ENCODE measurements around the gene RAB11FIP3. TPM values are rescaled to one million over a fixed set of nuclear protein-coding genes. Genes with fewer than 3 reads are reported as not detected.

Gene RAB11FIP3
- total RNA-seq, 1 experiment from 2014 or later: 38.4 TPM

GRCh38 chr16:565419-566330 is 140.2 kb downstream of the RAB11FIP3 start:
- H3K9me3 ChIP-seq (ENCODE audit: insufficient read depth, low read depth): no peaks in the 10 kb centered on the region
- H3K79me2 ChIP-seq (ENCODE audit: low read depth): peaks cover 7% of the 10 kb centered on the region
- H3K4me1 ChIP-seq (replicated peaks; ENCODE audit: insufficient read depth): peaks cover 15% of the 10 kb centered on the region
- H3K9me2 ChIP-seq (ENCODE audit: insufficient read depth): no peaks in the 10 kb centered on the region
- BruUV-seq (replicated peaks): no TSS peak
- no peak for TF ChIP-seq CTCF (conservative IDR thresholded peaks at IDR 0.05)
- no peaks in the 10 kb centered on the region for H3K27me3 ChIP-seq (ENCODE audit: insufficient read depth, low read depth)
- H3K4me3 ChIP-seq: no peak overlapping the region
- H3K36me3 ChIP-seq (ENCODE audit: low read depth): no peaks in the 10 kb centered on the region
- H3F3A ChIP-seq (ENCODE audit: insufficient read depth, low read depth): no peaks in the 10 kb centered on the region; the same call in 1 of the 2 replicates
- no peak overlapping the region for H3K4me2 ChIP-seq
- ChIA-PET CTCF (no interaction called here), POLR2A (ENCODE audit: unreplicated experiment) (no interaction called here)
- intact Hi-C loops (cut with micrococcal nuclease; ENCODE audit: unreplicated experiment): no loop called here
- no peaks in the 10 kb centered on the region; the same call in 1 of the 2 replicates for H4K20me1 ChIP-seq (ENCODE audit: insufficient read depth)
- DNase-seq: no peak
- no peak overlapping the region for H3K27ac ChIP-seq
- H2AFZ ChIP-seq: no peak overlapping the region

GRCh38 chr16:566475-567372 is 141.3 kb downstream of the RAB11FIP3 start, which contains the start of gene NHLRC4:
NHLRC4 (plus strand) TSS chr16:567005; CDS start chr16:568048, 1,043 bp downstream.
- TF ChIP-seq CTCF (conservative IDR thresholded peaks at IDR 0.05) (no peak), EZH2 (IDR thresholded peaks at IDR 0.05; ENCODE audit: low read depth) (no peak)
- Histone ChIP-seq H4K20me1 (ENCODE audit: insufficient read depth) (no peaks in the 10 kb centered on the region; the same call in 1 of the 2 replicates), H3K4me2 (no peak within 1 kb of the TSS), H3F3A (ENCODE audit: insufficient read depth, low read depth) (no peaks in the 10 kb centered on the region; the same call in 1 of the 2 replicates), H3K27ac (no peak within 1 kb of the TSS), H3K27me3 (ENCODE audit: insufficient read depth, low read depth) (no peaks in the 10 kb centered on the region), H3K9me3 (ENCODE audit: insufficient read depth, low read depth) (no peaks in the 10 kb centered on the region), H3K79me2 (ENCODE audit: low read depth) (peaks cover 12% of the 10 kb centered on the region), H2AFZ (no peak within 1 kb of the TSS), H3K4me3 (no peak within 1 kb of the TSS), H3K36me3 (ENCODE audit: low read depth) (no peaks in the 10 kb centered on the region), H3K4me1 (replicated peaks; ENCODE audit: insufficient read depth) (peaks cover 15% of the 10 kb centered on the region), H3K9me2 (ENCODE audit: insufficient read depth) (no peaks in the 10 kb centered on the region)
- no TSS peak for BruUV-seq (replicated peaks)
- no peak for DNase-seq
- intact Hi-C loops (cut with micrococcal nuclease; ENCODE audit: unreplicated experiment): no loop called here
- ChIA-PET POLR2A (ENCODE audit: unreplicated experiment) (no interaction called here), CTCF (no interaction called here)

All from PC-9 (cell line).